A673 (cell line): ENCODE data around the gene DYDC2. TPM values are rescaled to one million over a fixed set of nuclear protein-coding genes. Genes with fewer than 3 reads are reported as not detected.

Source experiments
- BruUV-seq: library from RNA; stranded (reverse); fragments of 400-500 nt; replicated peaks from 2 replicates; lab custom pipeline; 2021; lab: Mats Ljungman, UMichigan
- CTCF ChIA-PET: fragments of 300-600 bp; sonication (Branson Sonifier 250); formaldehyde crosslinking; loops from one replicate; lab custom pipeline; 2022; ENCODE audit warnings: antibody characterized with exemption; lab: Charles Lee
- POLR2A ChIA-PET: fragments of 300-600 bp; sonication (Branson Sonifier 250); formaldehyde crosslinking; loops from one replicate; lab custom pipeline; 2022; ENCODE audit warnings: antibody characterized with exemption; ENCODE audit not compliant: low non-redundant PET; lab: Charles Lee
- DNase-seq: peaks from one replicate; pipeline ENCODE4 v3.0.0-alpha.2; 2015; ENCODE audit warnings: low spot score
- H3K27ac ChIP-seq: fragments of 200-600 bp; sonication (generic); 2 replicates; pipeline ENCODE4 v1.5.1; 2016; ENCODE audit warnings: mixed run types, low read depth, mild to moderate bottlenecking, mixed read lengths, antibody characterized with exemption, low read length; ENCODE audit not compliant: poor library complexity, severe bottlenecking
- H3K27me3 ChIP-seq: fragments of 200-600 bp; sonication (generic); replicated peaks from 2 replicates; pipeline ENCODE4 v1.6.1; 2017; ENCODE audit warnings: mixed run types, low read depth, mild to moderate bottlenecking, mixed read lengths, antibody characterized with exemption, low read length; ENCODE audit not compliant: insufficient read depth, poor library complexity
- H3K36me3 ChIP-seq: fragments of 200-600 bp; sonication (generic); 2 replicates; pipeline ENCODE4 v1.6.1; 2016; ENCODE audit warnings: mixed run types, mild to moderate bottlenecking, mixed read lengths, antibody characterized with exemption, low read length; ENCODE audit not compliant: insufficient read depth, poor library complexity, severe bottlenecking
- H3K4me1 ChIP-seq: fragments of 200-600 bp; sonication (generic); 2 replicates; pipeline ENCODE4 v1.6.1; 2017; ENCODE audit warnings: mixed run types, mild to moderate bottlenecking, mixed read lengths, antibody characterized with exemption, low read length; ENCODE audit not compliant: insufficient read depth, poor library complexity, severe bottlenecking
- H3K4me3 ChIP-seq: fragments of 200-600 bp; sonication (generic); 2 replicates; pipeline ENCODE4 v1.5.1; 2016; ENCODE audit warnings: low read depth, mixed run types, mild to moderate bottlenecking, mixed read lengths, low read length; ENCODE audit not compliant: poor library complexity, severe bottlenecking
- H3K9me3 ChIP-seq: fragments of 200-600 bp; sonication (generic); 2 replicates; pipeline ENCODE4 v1.6.1; 2016; ENCODE audit warnings: mixed run types, low read depth, mild to moderate bottlenecking, mixed read lengths, antibody characterized with exemption, low read length; ENCODE audit not compliant: poor library complexity, severe bottlenecking
- CTCF ChIP-seq: fragments of 300-800, 200-600 bp; sonication (generic); conservative IDR thresholded peaks from 2 replicates; pipeline ENCODE4 v1.5.1; 2017; ENCODE audit warnings: low read depth, mild to moderate bottlenecking, antibody characterized with exemption, low read length, moderate library complexity, mixed read lengths
- EZH2 ChIP-seq: fragments of 200-600 bp; sonication (generic); IDR thresholded peaks from 2 replicates; pipeline ENCODE4 v1.6.1; 2017; ENCODE audit warnings: borderline replicate concordance, low read depth, mild to moderate bottlenecking, mixed read lengths, antibody characterized with exemption, low read length; ENCODE audit not compliant: poor library complexity, severe bottlenecking
- intact Hi-C: fragments of 100-400 bp; cut with micrococcal nuclease; formaldehyde crosslinking; loops from one replicate; pipeline ENCODE4 v1.10.0; 2022; ENCODE audit not compliant: unreplicated experiment
- total RNA-seq: library from RNA; stranded (reverse); gene quantifications from 2 replicates; pipeline ENCODE4 v1.2.3, GENCODE V29; 2021

DYDC2 gene
- total RNA-seq, 1 experiment from 2014 or later: not detected

GRCh38 chr10:80322711-80323110 is 33.9 kb upstream of the DYDC2 start:
- DNase-seq: no peak
- Histone ChIP-seq H3K36me3 (no peaks in the 10 kb centered on the region), H3K9me3 (no peaks in the 10 kb centered on the region), H3K27ac (no peak overlapping the region), H3K27me3 (no peaks in the 10 kb centered on the region), H3K4me3 (no peak overlapping the region), H3K4me1 (peaks cover 4% of the 10 kb centered on the region)
- ChIA-PET POLR2A (no interaction called here), CTCF (no interaction called here)
- intact Hi-C loops: no loop called here
- TF ChIP-seq CTCF (no peak), EZH2 (no peak)
- no TSS peak for BruUV-seq

GRCh38 chr10:80323311-80323710 is 33.3 kb upstream of the DYDC2 start:
- POLR2A ChIA-PET: no interaction called here
- no TSS peak for BruUV-seq
- Histone ChIP-seq H3K36me3 (no peaks in the 10 kb centered on the region), H3K9me3 (no peaks in the 10 kb centered on the region), H3K27ac (no peak overlapping the region), H3K27me3 (no peaks in the 10 kb centered on the region), H3K4me3 (no peak overlapping the region), H3K4me1 (peaks cover 4% of the 10 kb centered on the region)
- DNase-seq: no peak
- no peak for TF ChIP-seq CTCF
- TF ChIP-seq EZH2: no peak
- intact Hi-C loops: no loop called here
- CTCF ChIA-PET: no interaction called here

GRCh38 chr10:80324086-80324485 is 32.5 kb upstream of the DYDC2 start:
- Histone ChIP-seq H3K27me3 (no peaks in the 10 kb centered on the region), H3K4me1 (peaks cover 4% of the 10 kb centered on the region), H3K9me3 (no peaks in the 10 kb centered on the region), H3K36me3 (no peaks in the 10 kb centered on the region), H3K4me3 (no peak overlapping the region), H3K27ac (no peak overlapping the region)
- no TSS peak for BruUV-seq
- CTCF ChIA-PET: no interaction called here
- TF ChIP-seq EZH2 (no peak), CTCF (no peak)
- peak; percentile 80 for DNase-seq
- intact Hi-C loops: no loop called here
- POLR2A ChIA-PET: no interaction called here
